K562 (cell line): ENCODE data around the gene PRICKLE2. TPM values are rescaled to one million over a fixed set of nuclear protein-coding genes. Genes with fewer than 3 reads are reported as not detected.

Experiments used
- ATAC-seq: fragments of 200-7000 bp; cut with Tn5 transposase; 3 replicates; pipeline ENCODE4 v1.9.1; 2020; ENCODE audit warnings: moderate library complexity
- BruUV-seq: library from RNA; stranded (reverse); fragments of 400-500 nt; replicated peaks from 2 replicates; lab custom pipeline; 2021; lab: Mats Ljungman, UMichigan
- CTCF ChIA-PET: fragments of 300-600 bp; formaldehyde crosslinking; extraction: SDS; loops from one replicate; lab custom pipeline; 2021; ENCODE audit warnings: low intra/inter-chr PET ratio; lab: Yijun Ruan, JAX
- POLR2A ChIA-PET: fragments of 300-600, 350-650 bp; sonication (Branson Sonifier 250); formaldehyde crosslinking; extraction: SDS; loops from one replicate; lab custom pipeline; 2021; ENCODE audit warnings: antibody characterized with exemption, inconsistent platforms; lab: Yijun Ruan, JAX
- DNase-seq, 4 experiments: peaks; one replicate each; pipeline versions ENCODE4 v3.0.0 to v3.0.0-alpha.2; 2011 to 2018; ENCODE audit warnings: low spot score in 3 of 4, mixed read lengths in 3 of 4; ENCODE audit errors: extremely low read depth in 1 of 4
- FAIRE-seq: peaks from 2 replicates; lab custom pipeline; 2011; peaks lifted over from hg19 to GRCh38; lab: Jason Lieb, UNC
- H2AFZ ChIP-seq: 2 replicates; pipeline ENCODE4 v1.6.0; 2011; ENCODE audit warnings: low read depth, low read length, control low read depth, inconsistent platforms
- H3K27ac ChIP-seq: fragments of 200-600 bp; 3 replicates; pipeline ENCODE4 v1.8.0; 2011; ENCODE audit warnings: low read depth, mild to moderate bottlenecking, control low read depth, inconsistent platforms, low read length, moderate library complexity, mixed read lengths; ENCODE audit errors: extremely low read depth
- H3K27me3 ChIP-seq, 2 experiments: fragments of 300-600 bp in 1 of 2; 2 replicates in 1 of 2; 3 replicates in 1 of 2; pipeline versions ENCODE4 v1.6.0 to v1.8.0; 2011; ENCODE audit warnings: inconsistent platforms in 2 of 2, low read length in 2 of 2, mild to moderate bottlenecking in 1 of 2, mixed read lengths in 1 of 2, moderate library complexity in 1 of 2; ENCODE audit not compliant: control insufficient read depth in 2 of 2, insufficient read depth in 2 of 2
- H3K36me3 ChIP-seq: fragments of 300-600 bp; 3 replicates; pipeline ENCODE4 v1.8.0; 2011; ENCODE audit warnings: mild to moderate bottlenecking, low read length, inconsistent platforms; ENCODE audit not compliant: control insufficient read depth, insufficient read depth
- H3K4me1 ChIP-seq, 2 experiments: fragments of 200-600 bp in 1 of 2; replicated peaks in 1 of 2; 2 replicates in 1 of 2; 3 replicates in 1 of 2; pipeline versions ENCODE4 v1.5.1 to v1.8.0; 2011; ENCODE audit warnings: inconsistent platforms in 2 of 2, low read length in 2 of 2, mild to moderate bottlenecking in 1 of 2, mixed read lengths in 1 of 2, moderate library complexity in 1 of 2; ENCODE audit not compliant: control insufficient read depth in 2 of 2, insufficient read depth in 2 of 2
- H3K4me2 ChIP-seq: 2 replicates; pipeline ENCODE4 v1.6.1; 2011; ENCODE audit warnings: low read length, control low read depth, inconsistent platforms, mixed read lengths; ENCODE audit not compliant: insufficient read depth
- H3K4me3 ChIP-seq: fragments of 200-600 bp; sonication (generic), shearing (Covaris generic); 2 replicates; pipeline ENCODE4 v1.5.1; 2016; ENCODE audit warnings: control low read depth, inconsistent platforms
- H3K79me2 ChIP-seq: fragments of 200-600 bp; 3 replicates; pipeline ENCODE4 v1.8.0; 2011; ENCODE audit warnings: low read length, inconsistent platforms; ENCODE audit not compliant: control insufficient read depth, insufficient read depth
- H3K9ac ChIP-seq, 2 experiments: 2 replicates each; pipeline versions ENCODE4 v1.6.0 to v1.6.1; 2011; ENCODE audit warnings: low read depth in 2 of 2, low read length in 2 of 2, control low read depth in 1 of 2, inconsistent platforms in 1 of 2, mild to moderate bottlenecking in 1 of 2, mixed read lengths in 1 of 2; ENCODE audit not compliant: insufficient read depth in 1 of 2
- H3K9me1 ChIP-seq: one replicate; pipeline ENCODE4 v1.6.0; 2011; ENCODE audit warnings: inconsistent platforms, mild to moderate bottlenecking, low read length, moderate library complexity; ENCODE audit not compliant: control insufficient read depth, insufficient read depth
- H3K9me3 ChIP-seq: replicated peaks from 2 replicates; pipeline ENCODE4 v1.5.1; 2011; ENCODE audit warnings: low read depth, low read length, inconsistent platforms; ENCODE audit not compliant: control insufficient read depth, insufficient read depth
- H4K20me1 ChIP-seq: replicated peaks from 2 replicates; pipeline ENCODE4 v1.6.1; 2011; ENCODE audit warnings: low read length, inconsistent platforms, mixed read lengths; ENCODE audit not compliant: control insufficient read depth, insufficient read depth
- NFE2 ChIP-seq: IDR thresholded peaks from 2 replicates; pipeline ENCODE4 v1.6.1; 2014; ENCODE audit warnings: antibody characterized with exemption, low read depth
- WGBS: fragments of 100-300 bp; shearing (Covaris generic); methylation state at CpG from one replicate; pipeline ENCODE4 v1.1.6; 2016; ENCODE audit warnings: low coverage, mixed read lengths; ENCODE audit not compliant: insufficient coverage; ENCODE audit errors: missing lambda C conversion rate; 5-methylcytosine and 5-hydroxymethylcytosine counted together
- in situ Hi-C: fragments of 300-500 bp; cut with MboI; formaldehyde crosslinking; loops from 4 replicates; pipeline ENCODE4 v1.15.0; 2018; ENCODE audit warnings: inconsistent platforms, mixed read lengths
- intact Hi-C: fragments of 100-400 bp; cut with micrococcal nuclease; formaldehyde crosslinking; loops from 2 replicates; pipeline ENCODE4 v1.14.2; 2022
- polyA plus RNA-seq, 8 experiments: library from polyadenylated mRNA; depleted of rRNA in 4 of 8; stranded (reverse) in 5 of 8; unstranded in 3 of 8; fragments of >200 nt; fragmentation: Nextera tagmentation in 2 of 8; fragmentation: Illumina TruSeq in 1 of 8; extraction: Ambion mirVana in 2 of 8; extraction: Trizol in 1 of 8; gene quantifications; 2 replicates each; pipeline versions ENCODE4 v1.2.1 to v1.2.3, GENCODE V29; 2011 to 2014; ENCODE audit warnings: inconsistent platforms in 1 of 8, missing spikeins in 1 of 8
- total RNA-seq, 7 experiments: library from RNA; depleted of rRNA in 6 of 7; stranded (reverse); fragments of >200 nt in 6 of 7; fragmentation: Illumina TruSeq in 2 of 7; extraction: Trizol in 2 of 7; gene quantifications; 2 replicates each; pipeline versions ENCODE4 v1.2.1 to v1.2.3, GENCODE V29; 2011 to 2021; ENCODE audit warnings: low replicate concordance in 1 of 7
- TF ChIP-seq, protein P1 (sequence below), 3 experiments: fragments of 200-800 bp in 1 of 3; fragments of 250-450 bp in 1 of 3; fragments of 450-650 bp in 1 of 3; sonication (Bioruptor Pico) in 1 of 3; sonication (Bioruptor generic) in 1 of 3; formaldehyde crosslinking in 1 of 3; IDR thresholded peaks; 2 replicates each; pipeline versions ENCODE4 v1.6.1 to v1.8.0; 2016 to 2022; ENCODE audit warnings: mild to moderate bottlenecking in 2 of 3, missing genetic modification characterization in 2 of 3, missing compliant biosample characterization in 1 of 3, moderate library complexity in 1 of 3

Gene PRICKLE2
- total and polyA plus RNA-seq, 9 of the 15 experiments (the other 6 are each of a cell fraction or from before 2014, with no cell fraction given): 0.07 to 0.09 TPM; not detected in 7

DNA sequence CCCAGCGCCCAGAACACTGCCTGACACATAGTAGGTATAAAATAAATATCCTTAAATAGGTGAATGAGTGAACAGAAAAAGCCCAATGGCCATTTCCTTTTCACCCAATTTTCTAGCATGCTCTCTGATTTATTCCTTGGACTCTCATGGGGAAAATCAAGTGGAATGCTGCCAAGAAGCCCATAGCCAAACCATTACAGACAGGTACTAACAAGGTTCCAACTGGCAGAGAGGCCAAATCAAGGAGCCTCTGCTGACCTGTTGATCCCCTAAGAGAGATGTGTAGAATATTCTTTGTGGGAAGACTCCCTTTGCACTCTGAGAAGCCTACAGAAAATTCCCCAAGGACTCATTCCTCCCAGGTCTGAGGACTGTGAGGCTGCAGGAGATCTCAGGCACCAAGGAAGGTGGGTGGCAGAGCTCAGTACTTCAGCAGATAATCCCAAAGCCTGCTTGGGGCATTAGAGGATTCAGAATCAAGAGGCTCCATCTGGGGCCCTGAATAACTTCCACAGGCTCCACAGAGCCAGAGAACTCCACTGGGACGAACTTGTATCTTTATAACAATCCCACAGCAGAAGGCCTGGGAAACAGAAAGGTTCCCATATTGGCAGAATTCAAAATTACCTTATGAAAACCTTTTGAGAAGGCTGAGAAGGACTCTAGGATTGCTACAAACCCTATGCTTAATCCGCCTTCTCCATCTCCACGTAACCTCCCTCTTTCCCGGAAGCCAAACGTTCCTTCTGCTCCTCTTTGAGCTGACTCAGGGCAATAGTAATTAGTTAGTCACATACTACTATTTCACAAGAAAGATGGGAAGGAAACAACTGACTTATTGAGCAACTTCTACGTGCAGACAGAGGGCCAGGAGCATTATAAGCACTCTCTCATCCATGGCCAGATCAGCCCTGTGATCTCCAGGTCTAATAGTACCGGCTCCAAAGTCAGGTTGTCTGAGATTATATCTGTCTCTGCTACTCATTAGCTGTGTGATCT lies 34.5 kb downstream of the PRICKLE2 start:
- in situ Hi-C loops: no loop called here
- TF ChIP-seq, protein P1, sequence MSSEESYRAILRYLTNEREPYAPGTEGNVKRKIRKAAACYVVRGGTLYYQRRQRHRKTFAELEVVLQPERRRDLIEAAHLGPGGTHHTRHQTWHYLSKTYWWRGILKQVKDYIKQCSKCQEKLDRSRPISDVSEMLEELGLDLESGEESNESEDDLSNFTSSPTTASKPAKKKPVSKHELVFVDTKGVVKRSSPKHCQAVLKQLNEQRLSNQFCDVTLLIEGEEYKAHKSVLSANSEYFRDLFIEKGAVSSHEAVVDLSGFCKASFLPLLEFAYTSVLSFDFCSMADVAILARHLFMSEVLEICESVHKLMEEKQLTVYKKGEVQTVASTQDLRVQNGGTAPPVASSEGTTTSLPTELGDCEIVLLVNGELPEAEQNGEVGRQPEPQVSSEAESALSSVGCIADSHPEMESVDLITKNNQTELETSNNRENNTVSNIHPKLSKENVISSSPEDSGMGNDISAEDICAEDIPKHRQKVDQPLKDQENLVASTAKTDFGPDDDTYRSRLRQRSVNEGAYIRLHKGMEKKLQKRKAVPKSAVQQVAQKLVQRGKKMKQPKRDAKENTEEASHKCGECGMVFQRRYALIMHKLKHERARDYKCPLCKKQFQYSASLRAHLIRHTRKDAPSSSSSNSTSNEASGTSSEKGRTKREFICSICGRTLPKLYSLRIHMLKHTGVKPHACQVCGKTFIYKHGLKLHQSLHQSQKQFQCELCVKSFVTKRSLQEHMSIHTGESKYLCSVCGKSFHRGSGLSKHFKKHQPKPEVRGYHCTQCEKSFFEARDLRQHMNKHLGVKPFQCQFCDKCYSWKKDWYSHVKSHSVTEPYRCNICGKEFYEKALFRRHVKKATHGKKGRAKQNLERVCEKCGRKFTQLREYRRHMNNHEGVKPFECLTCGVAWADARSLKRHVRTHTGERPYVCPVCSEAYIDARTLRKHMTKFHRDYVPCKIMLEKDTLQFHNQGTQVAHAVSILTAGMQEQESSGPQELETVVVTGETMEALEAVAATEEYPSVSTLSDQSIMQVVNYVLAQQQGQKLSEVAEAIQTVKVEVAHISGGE (CRISPR knock-in tag; IDR thresholded peaks at IDR 0.05): peak in 1 of 3 experiments; percentile 58; a peak in 1 of 6 replicates
- no peak for TF ChIP-seq NFE2
- TF ChIP-seq, all 486 proteins: peak for 1
- ChIA-PET POLR2A (interaction anchor here (0.6 kb wide), 1 partner anchor 51 kb away, joined by 3 read pairs; no protein-coding TSS in a partner anchor), CTCF (no interaction called here)
- Histone ChIP-seq H3K4me3 (no peak overlapping the region), H3K27me3 (no peaks in the 10 kb centered on the region), H3K4me2 (no peak overlapping the region), H3K9me1 (no peaks in the 10 kb centered on the region), H3K79me2 (no peaks in the 10 kb centered on the region), H4K20me1 (no peaks in the 10 kb centered on the region), H3K9me3 (no peaks in the 10 kb centered on the region), H3K4me1 (no peaks in the 10 kb centered on the region), H2AFZ (no peak overlapping the region), H3K9ac (no peak overlapping the region), H3K36me3 (no peaks in the 10 kb centered on the region), H3K27ac (no peak overlapping the region)
- 0% methylated on average over 7 of the region's 8 CpGs for WGBS
- FAIRE-seq (no peak), DNase-seq (no peak), ATAC-seq (no peak)
- BruUV-seq: no TSS peak
- intact Hi-C loops: no loop called here
